Gastrocnemius medialis (tissue), 4 donors: Measurements from ENCODE around the gene NUDCD2. TPM values are rescaled to one million over a fixed set of nuclear protein-coding genes. Genes with fewer than 3 reads are reported as not detected.
A peak's percentile ranks its signal among the peaks of the same experiment; 100 is the strongest.

ENCODE experiments used
- ATAC-seq, 2 donors: fragments of 150-250 bp; one replicate each; pipeline ENCODE4 v1.9.1; 2016
- DNase-seq, 2 donors: peaks; one replicate each; pipeline ENCODE4 v3.0.0-alpha.2; 2019
- H3K27ac ChIP-seq, 4 donors: fragments of 200-600 bp; sonication (generic); 1 replicate in 1 of 4; 2 replicates in 3 of 4; pipeline ENCODE4 v1.5.1; 2016 to 2018; ENCODE audit warnings: mild to moderate bottlenecking in 2 of 4, moderate library complexity in 1 of 4
- H3K27me3 ChIP-seq, 3 donors: fragments of 200-600 bp; sonication (generic) in 2 of 3; 1 replicate in 1 of 3; 2 replicates in 2 of 3; pipeline versions ENCODE4 v1.5.1 to v1.6.0; 2016 to 2019; ENCODE audit warnings: mild to moderate bottlenecking in 1 of 3, moderate library complexity in 1 of 3
- H3K36me3 ChIP-seq, 2 donors: fragments of 200-600 bp; sonication (generic) in 1 of 2; one replicate each; pipeline ENCODE4 v1.5.1; 2017 to 2018
- H3K4me1 ChIP-seq, 2 donors: fragments of 200-600 bp; sonication (generic) in 1 of 2; one replicate each; pipeline ENCODE4 v1.5.1; 2016 to 2017; ENCODE audit warnings: mild to moderate bottlenecking in 2 of 2
- H3K4me3 ChIP-seq, 4 donors: fragments of 200-600 bp; sonication (generic) in 3 of 4; 1 replicate in 1 of 4; 2 replicates in 3 of 4; pipeline ENCODE4 v1.5.1; 2016 to 2019; ENCODE audit warnings: mild to moderate bottlenecking in 2 of 4
- H3K9me3 ChIP-seq, 3 donors: fragments of 200-600 bp; sonication (generic) in 2 of 3; 1 replicate in 1 of 3; 2 replicates in 2 of 3; pipeline ENCODE4 v1.5.1; 2016 to 2019
- CTCF ChIP-seq, 5 experiments: fragments of 450-650 bp in 3 of 5; fragments of 200-600 bp in 2 of 5; sonication (generic) in 2 of 5; IDR thresholded peaks in 4 of 5; conservative IDR thresholded peaks in 1 of 5; 1 replicate in 4 of 5; 2 replicates in 1 of 5; pipeline ENCODE4 v1.5.1; 2016 to 2019; ENCODE audit warnings: antibody characterized with exemption in 5 of 5, mild to moderate bottlenecking in 3 of 5, moderate library complexity in 3 of 5
- POLR2A ChIP-seq, 2 donors: fragments of 450-650 bp; IDR thresholded peaks; one replicate each; pipeline ENCODE4 v1.6.1; 2017; ENCODE audit warnings: antibody characterized with exemption in 2 of 2, mild to moderate bottlenecking in 2 of 2, moderate library complexity in 2 of 2
- in situ Hi-C, 4 donors: fragments of 200-750 bp; cut with MboI; loops; one replicate each; pipeline versions ENCODE4 v1.15.0 to v1.8.0; 2017; ENCODE audit warnings: low sequenced_read_pairs in 4 of 4
- intact Hi-C: fragments of 100-400 bp; cut with DNase I; formaldehyde crosslinking; loops from one replicate; pipeline ENCODE4 v1.15.1; 2023; ENCODE audit warnings: low total_unique reads
- total RNA-seq, 4 donors: library from RNA; depleted of rRNA; stranded (reverse); fragments of >200 nt; gene quantifications; one replicate each; pipeline versions ENCODE4 v1.1.0 to v1.2.3, GENCODE V29; 2016

The NUDCD2 gene
- total RNA-seq, 4 donors from 2014 or later = 4.2 to 9.1 (median 5.1) TPM

- intact Hi-C loops (no loop called here), in situ Hi-C loops (no loop called here)
- no peaks in the 10 kb centered on the region for H3K9me3 ChIP-seq
- H3K27ac ChIP-seq = peak overlapping the region in 3 of 4 donors; percentile 31 to 100 (median 38)
- peaks cover 33 to 58% of the 10 kb centered on the region in 2 donors for H3K4me1 ChIP-seq
- peaks cover 0 to 48% of the 10 kb centered on the region in 2 donors for H3K36me3 ChIP-seq
- TF ChIP-seq POLR2A (IDR thresholded peaks at IDR 0.05) (no peak), CTCF (IDR thresholded peaks at IDR 0.05 in 4 of 5, conservative IDR thresholded peaks at IDR 0.05 in 1 of 5) (no peak)
- no peak for ATAC-seq
- DNase-seq = no peak
- H3K27me3 ChIP-seq = no peaks in the 10 kb centered on the region
- H3K4me3 ChIP-seq = no peak overlapping the region
Measured at GRCh38 chr5:163440954-163441353, 18.9 kb downstream of the NUDCD2 start.

DNA sequence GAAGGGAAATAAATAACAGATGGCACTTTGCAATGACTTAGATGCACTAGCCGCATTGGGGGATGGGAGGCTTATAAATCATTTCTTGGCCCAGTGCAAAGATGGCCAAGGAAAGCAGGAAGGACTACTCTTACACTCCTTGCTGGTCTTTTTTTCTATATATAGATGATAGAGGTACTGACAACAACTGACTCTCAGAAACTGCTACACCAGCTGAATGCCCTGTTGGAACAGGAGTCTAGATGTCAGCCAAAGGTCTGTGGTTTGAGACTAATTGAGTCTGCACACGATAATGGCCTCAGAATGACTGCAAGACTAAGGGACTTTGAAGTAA lies 20.8 kb downstream of the NUDCD2 start:
- Histone ChIP-seq H3K36me3 (peaks cover 0 to 36% of the 10 kb centered on the region in 2 donors), H3K9me3 (no peaks in the 10 kb centered on the region), H3K4me3 (peak overlapping the region in 2 of 4 donors; percentile 82 to 100), H3K27ac (peak overlapping the region; percentile 91 to 100 (median 92)), H3K4me1 (peaks cover 23 to 47% of the 10 kb centered on the region in 2 donors), H3K27me3 (no peaks in the 10 kb centered on the region)
- intact Hi-C loops (no loop called here), in situ Hi-C loops (no loop called here)
- ATAC-seq (peak; percentile 77 to 87), DNase-seq (peak; percentile 72 to 75)
- TF ChIP-seq POLR2A (IDR thresholded peaks at IDR 0.05) (no peak), CTCF (IDR thresholded peaks at IDR 0.05 in 4 of 5, conservative IDR thresholded peaks at IDR 0.05 in 1 of 5) (no peak)

DNA sequence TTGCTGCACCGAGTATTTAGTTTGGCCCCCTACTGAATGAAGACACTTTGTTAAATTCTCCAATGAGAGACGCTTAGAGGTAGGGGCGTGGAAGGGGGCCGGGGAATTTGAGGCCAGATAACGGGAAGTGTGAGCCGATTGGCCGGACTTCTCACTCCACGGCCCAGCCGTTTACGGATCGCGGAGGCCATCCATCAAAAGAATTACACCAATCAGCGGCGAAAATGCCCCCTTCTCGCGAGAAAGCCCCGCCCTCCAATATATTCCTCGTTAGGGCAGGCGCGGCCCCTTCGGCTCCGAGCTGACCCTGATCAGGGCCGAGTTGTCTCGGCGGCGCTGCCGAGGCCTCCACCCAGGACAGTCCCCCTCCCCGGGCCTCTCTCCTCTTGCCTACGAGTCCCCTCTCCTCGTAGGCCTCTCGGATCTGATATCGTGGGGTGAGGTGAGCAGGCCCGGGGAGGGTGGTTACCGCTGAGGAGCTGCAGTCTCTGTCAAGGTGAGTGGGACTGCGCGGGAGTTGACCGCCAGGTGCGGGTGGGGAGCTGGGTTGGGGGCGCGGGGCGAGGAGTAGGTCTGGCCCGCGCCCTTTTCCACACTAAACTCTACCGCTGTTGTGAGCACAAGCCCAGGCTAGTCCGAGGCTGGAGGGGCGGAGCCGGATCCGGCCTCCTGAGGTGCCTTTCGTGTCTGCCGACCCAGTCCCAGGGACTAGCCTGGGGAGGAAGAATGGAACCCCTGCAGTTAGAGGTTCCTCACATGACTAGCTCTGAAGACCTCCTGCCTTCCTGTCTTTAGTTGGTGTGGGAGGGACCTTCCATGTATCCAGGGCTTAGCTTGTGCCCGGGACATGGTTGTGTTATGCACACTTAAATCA lies 22.4 kb downstream of the NUDCD2 start, which contains the start of gene CCNG1:
Gene CCNG1 (plus strand): TSS at position 287 of the 874 bp plus-strand sequence. CDS start 1,662 bp downstream, outside the sequence.
- TF ChIP-seq CTCF (IDR thresholded peaks at IDR 0.05 in 4 of 5, conservative IDR thresholded peaks at IDR 0.05 in 1 of 5) (peak in 3 of 5 experiments; percentile 21 to 39 (median 34)), POLR2A (IDR thresholded peaks at IDR 0.05) (peak; percentile 68 to 90)
- peak; percentile 91 for ATAC-seq
- Histone ChIP-seq H3K4me3 (peak within 1 kb of the TSS; percentile 79 to 100 (median 84)), H3K27me3 (no peaks in the 10 kb centered on the region), H3K4me1 (peaks cover 23 to 47% of the 10 kb centered on the region in 2 donors), H3K36me3 (peaks cover 0 to 24% of the 10 kb centered on the region in 2 donors), H3K27ac (peak within 1 kb of the TSS; percentile 91 to 100 (median 92)), H3K9me3 (no peaks in the 10 kb centered on the region)
- in situ Hi-C loops (no loop called here), intact Hi-C loops (loop anchor here (1.0 kb wide), 2 partner anchors 23 to 68 kb away; partner anchors contain the start of genes HMMR, MAT2B and NUDCD2)
- DNase-seq = peak; percentile 92 to 94

DNA sequence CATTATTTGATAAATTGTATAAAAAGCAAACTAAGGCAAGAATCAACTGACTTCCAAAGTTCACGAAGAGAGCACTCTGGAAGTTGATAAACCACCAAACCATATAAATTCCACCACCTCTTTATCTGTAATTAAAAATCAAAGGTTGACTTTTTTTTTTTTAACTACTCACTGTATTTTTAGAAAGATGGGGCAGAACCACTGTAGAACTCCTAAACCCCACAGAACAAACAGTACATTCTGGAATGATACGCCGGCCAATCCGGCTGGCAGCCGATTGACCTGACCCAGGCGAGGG lies 22.9 kb downstream of the NUDCD2 start:
- Histone ChIP-seq H3K9me3 (no peaks in the 10 kb centered on the region), H3K36me3 (peaks cover 0 to 18% of the 10 kb centered on the region in 2 donors), H3K4me3 (peak overlapping the region; percentile 79 to 100 (median 84)), H3K27ac (peak overlapping the region; percentile 91 to 100 (median 92)), H3K4me1 (peaks cover 23 to 41% of the 10 kb centered on the region in 2 donors), H3K27me3 (no peaks in the 10 kb centered on the region)
- ATAC-seq (no peak), DNase-seq (no peak)
- TF ChIP-seq CTCF (IDR thresholded peaks at IDR 0.05 in 4 of 5, conservative IDR thresholded peaks at IDR 0.05 in 1 of 5) (no peak), POLR2A (IDR thresholded peaks at IDR 0.05) (no peak)
- in situ Hi-C loops = no loop called here
- intact Hi-C loops = loop anchor here (1.0 kb wide), 2 partner anchors 23 to 68 kb away; partner anchors contain the start of genes HMMR, MAT2B and NUDCD2
